Neural progenitor cell (in vitro differentiated cells): Measurements from ENCODE around the gene E2F6. TPM values are rescaled to one million over a fixed set of nuclear protein-coding genes. Genes with fewer than 3 reads are reported as not detected.

Source experiments
- DNase-seq: peaks from one replicate; pipeline ENCODE4 v3.0.0-alpha.2; 2016; ENCODE audit warnings: low spot score
- H2AFZ ChIP-seq: fragments of 200-600 bp; sonication (generic); replicated peaks from 2 replicates; pipeline ENCODE4 v1.6.1; 2016; ENCODE audit warnings: antibody characterized with exemption
- H3F3A ChIP-seq: fragments of 200-600 bp; sonication (generic); 2 replicates; pipeline ENCODE4 v1.6.1; 2016; ENCODE audit warnings: antibody characterized with exemption, low read depth
- H3K27ac ChIP-seq: fragments of 200-600 bp; sonication (generic); 2 replicates; pipeline ENCODE4 v1.5.1; 2016; ENCODE audit warnings: mild to moderate bottlenecking
- H3K27me3 ChIP-seq: fragments of 200-600 bp; sonication (generic); 2 replicates; pipeline ENCODE4 v1.6.1; 2016; ENCODE audit warnings: mild to moderate bottlenecking, moderate library complexity
- H3K36me3 ChIP-seq: fragments of 200-600 bp; sonication (generic); 2 replicates; pipeline ENCODE4 v1.5.1; 2016
- H3K4me1 ChIP-seq: fragments of 200-600 bp; sonication (generic); 2 replicates; pipeline ENCODE4 v1.6.1; 2016; ENCODE audit warnings: mixed run types
- H3K4me2 ChIP-seq: fragments of 200-600 bp; sonication (generic); 2 replicates; pipeline ENCODE4 v1.6.1; 2016
- H3K4me3 ChIP-seq: fragments of 200-600 bp; sonication (generic); 2 replicates; pipeline ENCODE4 v1.5.1; 2016
- H3K79me2 ChIP-seq: fragments of 200-600 bp; sonication (generic); 2 replicates; pipeline ENCODE4 v1.6.1; 2016; ENCODE audit warnings: low read depth
- H3K9ac ChIP-seq: fragments of 200-600 bp; sonication (generic); 2 replicates; pipeline ENCODE4 v1.6.1; 2016
- H3K9me3 ChIP-seq: fragments of 200-600 bp; sonication (generic); 2 replicates; pipeline ENCODE4 v1.5.1; 2016; ENCODE audit warnings: low read depth
- H4K20me1 ChIP-seq: fragments of 200-600 bp; sonication (generic); 2 replicates; pipeline ENCODE4 v1.6.1; 2016; ENCODE audit warnings: low read depth
- H3K27ac Mint-ChIP-seq: 3 replicates; pipeline ENCODE4 v1.8.0; 2021; ENCODE audit warnings: mixed read lengths
- H3K27me3 Mint-ChIP-seq: 2 replicates; pipeline ENCODE4 v1.8.0; 2022; ENCODE audit warnings: low read depth, mild to moderate bottlenecking, inconsistent platforms, moderate library complexity, mixed read lengths; ENCODE audit not compliant: insufficient read depth
- H3K36me3 Mint-ChIP-seq: 3 replicates; pipeline ENCODE4 v1.8.0; 2021; ENCODE audit warnings: mixed read lengths
- H3K4me1 Mint-ChIP-seq: 3 replicates; pipeline ENCODE4 v1.8.0; 2021; ENCODE audit warnings: mixed read lengths
- H3K4me3 Mint-ChIP-seq: 3 replicates; pipeline ENCODE4 v1.8.0; 2021; ENCODE audit warnings: mild to moderate bottlenecking, moderate library complexity, mixed read lengths
- H3K9me3 Mint-ChIP-seq: 3 replicates; pipeline ENCODE4 v1.8.0; 2020; ENCODE audit warnings: mixed read lengths
- CTCF ChIP-seq: fragments of 200-600 bp; sonication (generic); IDR thresholded peaks from 2 replicates; pipeline ENCODE4 v1.5.1; 2017; ENCODE audit warnings: antibody characterized with exemption, mild to moderate bottlenecking
- EZH2 ChIP-seq: fragments of 200-600 bp; sonication (generic); IDR thresholded peaks from 2 replicates; pipeline ENCODE4 v1.6.1; 2017; ENCODE audit warnings: antibody characterized with exemption, mild to moderate bottlenecking, moderate library complexity
- EZH2phosphoT487 ChIP-seq: fragments of 200-600 bp; sonication (generic); IDR thresholded peaks from 2 replicates; pipeline ENCODE4 v1.6.1; 2017; ENCODE audit warnings: antibody characterized with exemption
- total RNA-seq: library from RNA; depleted of rRNA; stranded (reverse); fragments of >200 nt; gene quantifications from 2 replicates; pipeline ENCODE4 v1.2.3, GENCODE V29; 2015; ENCODE audit warnings: low replicate concordance

E2F6 gene
- total RNA-seq, 1 donor from 2014 or later, result 36.3 TPM

- no peak for DNase-seq
- H3K27ac ChIP-seq, result no peak overlapping the region
- TF ChIP-seq CTCF, result no peak
- no peak for TF ChIP-seq EZH2
- TF ChIP-seq EZH2phosphoT487, result no peak
- no peaks in the 10 kb centered on the region for H3K9me3 ChIP-seq
- Mint-ChIP-seq H3K27me3 (peaks cover 10% of the 10 kb centered on the region), H3K36me3 (peaks cover 43% of the 10 kb centered on the region), H3K27ac (peak overlapping the region; percentile 100), H3K4me3 (peak overlapping the region; percentile 100), H3K9me3 (peaks cover 26% of the 10 kb centered on the region), H3K4me1 (peaks cover 48% of the 10 kb centered on the region)
- peak overlapping the region; percentile 94 for H3K4me2 ChIP-seq
- H3K4me3 ChIP-seq, result peak overlapping the region; percentile 84
- no peak overlapping the region for H3K9ac ChIP-seq
- peaks cover 28% of the 10 kb centered on the region for H3K27me3 ChIP-seq
- H3K4me1 ChIP-seq, result peaks cover 31% of the 10 kb centered on the region
- H4K20me1 ChIP-seq, result peaks cover 12% of the 10 kb centered on the region
- H3F3A ChIP-seq, result peaks cover 30% of the 10 kb centered on the region
- H3K79me2 ChIP-seq, result peaks cover 57% of the 10 kb centered on the region
- no peak overlapping the region for H2AFZ ChIP-seq
- H3K36me3 ChIP-seq, result no peaks in the 10 kb centered on the region
Measured at GRCh38 chr2:11483806-11484617, 18.1 kb upstream of the E2F6 start.

- Histone ChIP-seq H3K36me3 (no peaks in the 10 kb centered on the region), H3K27me3 (peaks cover 28% of the 10 kb centered on the region), H3K9me3 (no peaks in the 10 kb centered on the region), H3K4me2 (peak overlapping the region; percentile 94), H3K9ac (no peak overlapping the region), H3K27ac (no peak overlapping the region), H3K79me2 (peaks cover 45% of the 10 kb centered on the region), H3K4me1 (peaks cover 35% of the 10 kb centered on the region), H3F3A (peaks cover 36% of the 10 kb centered on the region), H3K4me3 (peak overlapping the region; percentile 84), H4K20me1 (peaks cover 12% of the 10 kb centered on the region), H2AFZ (peak overlapping the region; percentile 83)
- peaks cover 61% of the 10 kb centered on the region for H3K4me1 Mint-ChIP-seq
- H3K36me3 Mint-ChIP-seq, result peaks cover 32% of the 10 kb centered on the region
- DNase-seq, result peak; percentile 96
- peaks cover 7% of the 10 kb centered on the region for H3K27me3 Mint-ChIP-seq
- H3K4me3 Mint-ChIP-seq, result peak overlapping the region; percentile 100
- TF ChIP-seq EZH2 (peak; percentile 59), EZH2phosphoT487 (no peak), CTCF (peak; percentile 40)
- H3K27ac Mint-ChIP-seq, result no peak overlapping the region
- peaks cover 13% of the 10 kb centered on the region for H3K9me3 Mint-ChIP-seq
Measured at GRCh38 chr2:11482473-11483035, 16.6 kb upstream of the E2F6 start.

- TF ChIP-seq EZH2 (peak; percentile 64), EZH2phosphoT487 (no peak), CTCF (no peak)
- peak overlapping the region; percentile 83 for H2AFZ ChIP-seq
- H3K9me3 ChIP-seq, result no peaks in the 10 kb centered on the region
- H3F3A ChIP-seq, result peaks cover 36% of the 10 kb centered on the region
- peak; percentile 55 for DNase-seq
- H3K27ac Mint-ChIP-seq, result peak overlapping the region; percentile 93
- peaks cover 61% of the 10 kb centered on the region for H3K4me1 Mint-ChIP-seq
- H3K4me2 ChIP-seq, result peak overlapping the region; percentile 94
- H3K4me3 ChIP-seq, result peak overlapping the region; percentile 84
- H3K27me3 ChIP-seq, result peaks cover 28% of the 10 kb centered on the region
- peaks cover 26% of the 10 kb centered on the region for H3K36me3 Mint-ChIP-seq
- peak overlapping the region; percentile 87 for H3K4me3 Mint-ChIP-seq
- no peak overlapping the region for H3K27ac ChIP-seq
- H3K27me3 Mint-ChIP-seq, result peaks cover 9% of the 10 kb centered on the region
- peaks cover 12% of the 10 kb centered on the region for H4K20me1 ChIP-seq
- H3K36me3 ChIP-seq, result no peaks in the 10 kb centered on the region
- peaks cover 39% of the 10 kb centered on the region for H3K79me2 ChIP-seq
- peaks cover 7% of the 10 kb centered on the region for H3K9me3 Mint-ChIP-seq
- peaks cover 35% of the 10 kb centered on the region for H3K4me1 ChIP-seq
- H3K9ac ChIP-seq, result no peak overlapping the region
Measured at GRCh38 chr2:11481789-11482472, 16.0 kb upstream of the E2F6 start.
